ENCODE results near the gene RBM48. TPM values are rescaled to one million over a fixed set of nuclear protein-coding genes. Genes with fewer than 3 reads are reported as not detected.

Gene RBM48
- total and polyA plus RNA-seq, 9 of the 15 experiments (the other 6 are each of a cell fraction or from before 2014, with no cell fraction given): 9.9 to 35.1 (median 16.3) TPM

GRCh38 chr7:92527300-92528187 lies 1.1 kb upstream of the RBM48 start (continued):
- TF ChIP-seq ZBTB11 (CRISPR knock-in tag; IDR thresholded peaks at IDR 0.05) (no peak), CUX1 (CRISPR knock-in tag; IDR thresholded peaks at IDR 0.05) (no peak), ZBTB26 (CRISPR knock-in tag; IDR thresholded peaks at IDR 0.05) (no peak), HMBOX1 (IDR thresholded peaks at IDR 0.05) (peak; percentile 85), BCOR (IDR thresholded peaks at IDR 0.05) (0 out of 2 replicates have a peak, but pooled peaks have one; percentile 30), ZEB2 (IDR thresholded peaks at IDR 0.05) (0 out of 2 replicates have a peak, but pooled peaks have one; percentile 24), CTCF (IDR thresholded peaks at IDR 0.05 in 2 of 3, conservative IDR thresholded peaks at IDR 0.05 in 1 of 3; ENCODE audit: insufficient read depth in 2 of 3, low read depth in 1 of 3, low read length in 3 of 3) (peak in 1 of 3 experiments; percentile 19; a peak in 1 of 6 replicates), ZFP1 (CRISPR knock-in tag; IDR thresholded peaks at IDR 0.05) (0 out of 2 replicates have a peak, but pooled peaks have one; percentile 6), E2F1 (CRISPR knock-in tag; IDR thresholded peaks at IDR 0.05) (peak; percentile 83), ZNF140 (CRISPR knock-in tag; IDR thresholded peaks at IDR 0.05) (no peak)
